NT2/D1 (cell line): Measurements from ENCODE around the gene CACNA2D1.

Experiments used
- SUZ12 ChIP-seq: IDR thresholded peaks from 2 replicates; pipeline ENCODE4 v1.6.1; 2011; ENCODE audit not compliant: insufficient read length, insufficient read depth; ENCODE audit errors: extremely low read depth
- ZNF274 ChIP-seq: IDR thresholded peaks from 2 replicates; pipeline ENCODE4 v1.6.1; 2011; ENCODE audit warnings: mild to moderate bottlenecking, low read depth, low read length

DNA sequence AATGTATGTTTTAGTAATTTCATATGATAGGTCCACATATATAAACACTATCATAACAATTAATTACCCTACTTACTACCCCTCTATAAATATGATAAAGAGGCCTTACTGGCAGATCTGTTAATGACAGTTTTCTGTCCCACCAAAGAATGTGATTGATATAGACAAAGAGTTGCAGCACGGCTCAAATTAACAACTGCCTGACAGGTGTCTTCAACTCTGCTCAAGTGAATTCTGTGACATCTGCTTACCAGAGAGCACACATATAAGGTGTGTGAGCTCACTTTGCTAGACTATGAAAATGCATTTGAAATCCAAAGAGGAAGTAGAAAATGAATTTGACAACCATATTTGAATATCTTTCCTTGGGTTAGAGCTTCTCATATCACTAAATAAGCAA lies 36.6 kb downstream of the CACNA2D1 start:
- TF ChIP-seq SUZ12 (no peak), ZNF274 (no peak)
